Measurements from ENCODE around the gene GRM3.

GRM3 gene

GRCh38 chr7:86706406-86706805 lies 62.7 kb downstream of the GRM3 start:
- DNase-seq, result no peak

- DNase-seq, result no peak
These were observed 64.4 kb downstream of the GRM3 start for GRCh38 chr7:86708031-86708680.

- no peak for DNase-seq
These were observed 76.6 kb downstream of the GRM3 start for GRCh38 chr7:86720306-86720705.

- no peak for DNase-seq
These were observed 90.1 kb downstream of the GRM3 start for GRCh38 chr7:86733783-86734182.

- no peak for DNase-seq
These were observed 101.5 kb downstream of the GRM3 start for GRCh38 chr7:86745013-86745745.

- peak; percentile 49 for DNase-seq
These were observed 104.0 kb downstream of the GRM3 start for GRCh38 chr7:86747698-86748097.

GRCh38 chr7:86748201-86748600 lies 104.5 kb downstream of the GRM3 start:
- DNase-seq, result no peak

- DNase-seq, result no peak
These were observed 105.4 kb downstream of the GRM3 start for GRCh38 chr7:86748843-86749719.

GRCh38 chr7:86749741-86750665 lies 106.3 kb downstream of the GRM3 start:
- no peak for DNase-seq

- no peak for DNase-seq
These were observed 116.5 kb downstream of the GRM3 start for GRCh38 chr7:86760236-86760635.

GRCh38 chr7:86762129-86762528 lies 118.4 kb downstream of the GRM3 start:
- no peak for DNase-seq

GRCh38 chr7:86765931-86766330 lies 122.2 kb downstream of the GRM3 start:
- DNase-seq, result no peak

GRCh38 chr7:86768394-86768793 lies 124.7 kb downstream of the GRM3 start:
- DNase-seq, result no peak

- DNase-seq, result no peak
These were observed 125.5 kb downstream of the GRM3 start for GRCh38 chr7:86768967-86769760.

- DNase-seq, result no peak
These were observed 129.6 kb downstream of the GRM3 start for GRCh38 chr7:86773309-86773708.

- no peak for DNase-seq
These were observed 131.5 kb downstream of the GRM3 start for GRCh38 chr7:86775203-86775602.

GRCh38 chr7:86776136-86776535 lies 132.4 kb downstream of the GRM3 start:
- DNase-seq, result no peak

- no peak for DNase-seq
These were observed 134.6 kb downstream of the GRM3 start for GRCh38 chr7:86778271-86778670.

- no peak for DNase-seq
These were observed 141.1 kb downstream of the GRM3 start for GRCh38 chr7:86784765-86785164.

GRCh38 chr7:86785641-86786040 lies 141.9 kb downstream of the GRM3 start:
- DNase-seq, result no peak

GRCh38 chr7:86786376-86786775 lies 142.7 kb downstream of the GRM3 start:
- DNase-seq, result no peak

- no peak for DNase-seq
These were observed 145.2 kb downstream of the GRM3 start for GRCh38 chr7:86788948-86789347.

All from retina (tissue), 1 donor.